ENCODE results near the gene TMBIM6. TPM values are rescaled to one million over a fixed set of nuclear protein-coding genes. Genes with fewer than 3 reads are reported as not detected.

TMBIM6 gene
- total and polyA plus RNA-seq, 9 of the 15 experiments (the other 6 are each of a cell fraction or from before 2014, with no cell fraction given), result 147 to 1,288 (median 352) TPM

- TF ChIP-seq NBN (IDR thresholded peaks at IDR 0.05; ENCODE audit: low read depth) (0 out of 2 replicates have a peak, but pooled peaks have one; percentile 10), RAD51 (IDR thresholded peaks at IDR 0.05; ENCODE audit: borderline replicate concordance, low read depth) (no peak; the same call in 1 of the 2 replicates), KLF1 (tag; IDR thresholded peaks at IDR 0.05) (0 out of 2 replicates have a peak, but pooled peaks have one; percentile 55), GATAD2A (IDR thresholded peaks at IDR 0.05) (no peak), MGA (IDR thresholded peaks at IDR 0.05) (peak; percentile 87), NONO (IDR thresholded peaks at IDR 0.05; ENCODE audit: low read depth in 2 of 2, low read length in 1 of 2) (no peak), ZNF280B (CRISPR knock-in tag; IDR thresholded peaks at IDR 0.05) (no peak), TFAP4 (CRISPR knock-in tag; IDR thresholded peaks at IDR 0.05; ENCODE audit: borderline replicate concordance) (peak; percentile 12), TBP (optimal IDR thresholded peaks at IDR 0.05; ENCODE audit: low read depth, low read length) (peak; percentile 34), KHSRP (IDR thresholded peaks at IDR 0.05) (no peak), ARID2 (IDR thresholded peaks at IDR 0.05) (no peak), HMGN3 (IDR thresholded peaks at IDR 0.05; ENCODE audit: borderline replicate concordance, extremely low read depth, insufficient read length, low read depth, low read length) (peak; percentile 26), FIP1L1 (IDR thresholded peaks at IDR 0.05; ENCODE audit: low read depth, low read length, poor library complexity, severe bottlenecking) (peak; percentile 37)
These were observed 694 bp downstream of the TMBIM6 start (continued) for GRCh38 chr12:49741882-49742620.

Measured in K562 (cell line).